Putamen (tissue), 1 donor: Measurements from ENCODE around the gene TMEM14C.

ENCODE experiments used
- DNase-seq: peaks from one replicate; pipeline ENCODE4 v3.0.0-alpha.2; 2016; ENCODE audit warnings: low spot score

Gene TMEM14C

DNA sequence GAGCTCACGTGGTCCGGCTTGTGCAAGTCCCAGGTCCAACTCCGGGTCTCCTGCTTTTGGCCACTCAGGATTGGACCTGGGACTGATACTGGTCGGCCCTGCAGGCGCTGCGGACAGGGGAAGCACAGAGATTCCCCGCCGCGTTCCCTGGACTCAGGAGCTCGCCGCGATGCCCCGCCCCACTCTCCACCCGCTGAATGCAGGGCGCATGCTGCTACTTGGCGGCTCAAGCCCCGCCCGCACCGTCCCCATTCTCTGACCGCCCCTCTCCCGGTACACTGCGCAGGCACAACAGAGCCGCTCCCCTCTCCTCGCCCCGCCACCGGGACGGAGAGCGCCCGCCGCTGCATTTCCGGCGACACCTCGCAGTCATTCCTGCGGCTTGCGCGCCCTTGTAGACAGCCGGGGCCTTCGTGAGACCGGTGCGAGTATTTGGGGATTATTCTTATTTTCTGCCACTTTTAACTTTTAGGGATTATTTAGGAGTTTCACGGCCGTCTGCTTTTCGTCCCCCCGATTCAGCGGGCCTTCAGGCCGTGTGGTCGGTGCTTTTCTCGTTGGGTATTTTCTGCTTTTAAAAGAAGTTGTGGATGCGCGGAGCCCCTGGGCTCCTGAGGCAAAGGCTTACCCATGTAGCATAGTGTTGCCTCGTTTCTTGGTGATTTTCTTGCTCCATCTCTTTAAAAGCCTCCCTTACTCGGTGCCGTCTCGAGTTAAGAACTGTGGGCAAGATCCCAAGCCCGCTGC lies at the start of gene TMEM14C:
Gene TMEM14C (plus strand): TSS at position 251 of the 747 bp plus-strand sequence. CDS start 1,544 bp downstream, outside the sequence.
- peak; percentile 95 for DNase-seq

DNA sequence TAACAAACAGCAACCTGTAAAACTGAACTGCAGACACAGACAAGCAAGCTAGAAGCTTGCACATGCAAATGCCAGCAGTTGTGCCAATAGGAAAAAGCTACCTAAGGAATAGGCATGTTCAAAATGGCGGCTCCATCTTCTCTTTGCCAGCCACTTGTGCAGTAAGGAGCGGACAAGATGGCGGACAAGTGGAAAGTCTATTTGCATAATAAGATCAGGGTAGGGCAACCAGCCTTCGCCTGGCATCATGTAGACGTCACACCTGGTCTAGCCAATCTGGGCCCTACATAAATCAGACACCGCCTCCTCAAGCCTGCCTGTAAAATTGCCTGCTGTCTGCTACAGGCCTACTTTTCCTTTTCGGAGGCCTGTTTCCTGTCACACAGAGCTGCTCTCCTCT lies 46.5 kb upstream of the TMEM14C start:
- DNase-seq: no peak

DNA sequence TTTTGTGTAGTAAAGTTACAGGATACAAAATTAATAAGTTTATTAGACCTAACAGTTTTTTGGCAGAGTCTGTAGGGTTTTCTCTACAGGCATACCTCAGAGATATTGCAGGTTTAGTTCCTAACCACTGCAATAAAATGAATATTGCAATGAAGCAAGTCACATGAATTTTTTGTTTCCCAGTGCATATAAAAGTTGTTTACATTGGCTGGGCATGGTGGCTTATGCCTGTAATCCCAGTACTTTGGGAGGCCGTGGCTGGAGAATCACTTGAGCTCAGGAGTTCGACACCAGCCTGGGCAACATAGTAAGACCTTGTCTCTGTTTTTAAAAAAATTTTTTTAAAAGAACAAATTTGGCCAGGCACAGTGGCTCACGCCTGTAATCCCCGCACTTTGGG lies 44.4 kb upstream of the TMEM14C start:
- DNase-seq: no peak

DNA sequence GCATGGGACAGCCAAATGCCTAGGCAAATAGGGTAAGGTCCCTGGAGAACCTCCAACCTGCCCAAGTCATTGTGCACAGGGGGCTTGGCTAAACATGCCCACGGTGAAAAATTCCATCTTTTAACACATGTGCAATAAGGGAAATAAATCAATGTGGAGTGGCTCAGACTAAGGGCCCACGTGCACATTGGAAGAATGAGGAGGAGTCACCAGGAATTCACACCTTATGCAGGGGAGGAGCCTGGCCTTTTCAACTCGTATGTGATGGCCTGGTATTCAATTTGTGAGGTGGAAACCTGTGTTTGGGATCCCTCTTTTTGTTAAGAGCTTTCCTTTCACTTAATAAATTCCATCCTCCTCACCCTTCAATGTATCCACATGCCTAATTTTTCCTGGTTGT lies 41.1 kb upstream of the TMEM14C start:
- DNase-seq: no peak

DNA sequence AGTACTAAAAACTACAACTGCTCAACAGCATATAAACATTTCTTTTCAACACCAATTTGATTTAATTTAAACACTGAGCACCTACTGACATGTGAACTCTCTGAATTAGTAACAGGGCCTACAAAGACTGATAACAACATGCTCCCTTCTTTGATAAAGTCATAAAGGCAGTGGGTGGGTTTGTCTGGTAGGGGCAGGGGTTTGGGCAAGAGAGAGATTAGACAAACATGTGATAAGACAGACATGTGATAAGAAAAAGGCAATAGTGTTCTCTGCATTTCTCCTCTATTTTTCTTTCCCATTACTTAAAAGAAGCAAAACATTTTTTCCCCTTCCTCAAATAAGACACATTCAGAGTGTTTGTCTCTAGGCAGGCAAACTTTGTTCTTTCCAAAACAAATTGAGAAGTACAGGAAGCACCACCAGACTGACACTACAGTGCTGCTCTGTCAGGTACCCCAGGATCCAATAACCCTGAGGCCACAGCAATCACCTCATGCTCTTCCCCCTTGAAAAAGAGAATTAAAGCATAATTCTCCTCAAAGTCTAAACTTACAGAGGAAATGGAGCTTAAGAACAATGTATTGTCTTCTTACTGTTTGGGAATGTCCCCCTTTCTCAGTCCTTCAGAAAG lies 40.4 kb upstream of the TMEM14C start:
- DNase-seq: no peak

DNA sequence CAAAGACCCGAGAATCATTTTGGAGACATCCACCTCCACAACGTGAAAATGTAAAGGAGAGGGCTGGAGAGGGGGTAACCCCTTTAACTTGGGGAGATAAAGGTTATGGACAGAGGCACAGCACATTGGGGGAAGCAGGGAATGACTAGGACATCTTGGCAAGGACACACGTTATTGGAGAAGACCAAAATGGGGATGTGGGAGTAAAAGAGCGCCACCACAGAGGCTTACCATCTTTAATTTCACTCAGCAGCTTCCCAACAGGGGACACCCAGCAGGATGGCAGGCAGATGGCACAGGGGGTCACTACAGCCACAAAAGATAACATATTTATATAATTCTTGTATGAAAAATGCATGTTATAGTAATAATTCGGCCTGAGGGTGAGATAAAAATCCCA lies 38.3 kb upstream of the TMEM14C start:
- no peak for DNase-seq

DNA sequence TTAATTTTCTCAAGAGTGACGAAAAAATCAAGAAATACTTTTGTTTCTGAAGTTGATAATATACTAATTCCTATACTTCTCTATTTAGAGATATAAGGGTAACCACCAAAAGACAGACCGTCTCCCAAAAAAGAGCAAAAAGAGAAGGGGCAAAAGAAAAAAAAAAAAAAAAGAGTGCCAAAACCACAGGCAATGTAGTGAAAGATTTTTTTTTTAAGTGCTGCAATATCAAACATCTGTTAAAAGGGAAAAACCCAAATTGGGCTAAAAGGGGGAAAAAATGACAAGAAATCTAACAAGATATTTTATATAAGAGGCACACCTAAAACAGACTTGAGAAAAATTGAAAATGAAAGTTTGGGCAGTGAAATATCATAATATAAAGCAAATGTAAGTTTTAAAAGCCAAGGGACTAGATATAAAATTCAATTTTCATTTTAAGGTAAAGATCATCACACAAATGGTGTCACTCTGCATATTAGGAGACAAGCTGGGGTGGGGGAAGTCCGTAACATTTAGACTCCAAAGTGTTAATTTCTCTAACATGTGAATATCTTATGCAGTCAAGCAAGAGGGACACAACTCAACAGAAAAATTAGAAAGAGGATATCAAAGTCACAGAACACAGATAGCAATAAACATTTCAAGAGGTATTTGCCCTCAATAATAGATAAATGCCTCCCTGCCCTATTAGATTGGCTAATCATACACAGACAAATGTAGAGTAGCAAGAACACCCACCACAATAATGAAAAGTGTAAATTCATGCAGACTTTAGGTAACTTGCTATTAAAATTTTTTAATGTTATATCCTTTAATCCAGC lies 37.6 kb upstream of the TMEM14C start:
- DNase-seq: no peak

DNA sequence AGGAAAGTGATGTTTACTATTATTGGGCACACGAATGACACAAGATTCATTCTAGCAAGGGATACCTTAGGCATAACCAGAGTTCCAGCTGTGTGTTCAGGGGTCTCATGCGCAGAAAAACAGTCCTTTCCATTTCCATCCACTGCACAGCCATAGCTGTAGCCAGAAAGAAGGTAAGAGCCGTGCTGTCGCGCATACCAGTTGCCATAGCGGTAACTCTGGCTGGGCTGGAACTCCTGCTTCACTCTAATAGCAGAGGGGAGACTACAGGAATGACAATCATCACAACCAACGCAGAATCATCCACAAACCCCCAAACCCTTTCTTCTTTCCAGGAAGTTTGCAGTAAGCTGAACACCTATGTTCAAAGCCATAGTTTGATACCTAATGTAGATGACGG lies 36.0 kb upstream of the TMEM14C start:
- no peak for DNase-seq

DNA sequence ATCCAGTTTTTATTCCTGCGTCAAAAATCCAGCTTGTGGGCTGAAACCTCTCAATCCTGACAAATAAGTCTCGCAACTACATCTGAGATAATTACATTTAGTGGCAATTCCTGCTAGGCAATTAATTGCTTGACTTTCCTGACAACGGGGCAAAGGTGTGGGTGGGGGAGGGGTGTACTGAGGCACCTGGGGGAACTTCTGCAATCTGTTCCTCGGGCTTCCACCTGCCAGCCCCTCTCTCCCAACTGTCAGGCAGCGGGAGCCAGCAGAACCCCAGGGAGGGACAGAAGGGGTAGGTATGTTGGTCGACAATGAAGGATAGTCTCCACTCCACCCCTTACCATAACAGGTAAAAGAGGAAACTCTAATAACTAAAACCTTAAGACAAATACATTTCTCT lies 35.3 kb upstream of the TMEM14C start:
- DNase-seq: no peak

DNA sequence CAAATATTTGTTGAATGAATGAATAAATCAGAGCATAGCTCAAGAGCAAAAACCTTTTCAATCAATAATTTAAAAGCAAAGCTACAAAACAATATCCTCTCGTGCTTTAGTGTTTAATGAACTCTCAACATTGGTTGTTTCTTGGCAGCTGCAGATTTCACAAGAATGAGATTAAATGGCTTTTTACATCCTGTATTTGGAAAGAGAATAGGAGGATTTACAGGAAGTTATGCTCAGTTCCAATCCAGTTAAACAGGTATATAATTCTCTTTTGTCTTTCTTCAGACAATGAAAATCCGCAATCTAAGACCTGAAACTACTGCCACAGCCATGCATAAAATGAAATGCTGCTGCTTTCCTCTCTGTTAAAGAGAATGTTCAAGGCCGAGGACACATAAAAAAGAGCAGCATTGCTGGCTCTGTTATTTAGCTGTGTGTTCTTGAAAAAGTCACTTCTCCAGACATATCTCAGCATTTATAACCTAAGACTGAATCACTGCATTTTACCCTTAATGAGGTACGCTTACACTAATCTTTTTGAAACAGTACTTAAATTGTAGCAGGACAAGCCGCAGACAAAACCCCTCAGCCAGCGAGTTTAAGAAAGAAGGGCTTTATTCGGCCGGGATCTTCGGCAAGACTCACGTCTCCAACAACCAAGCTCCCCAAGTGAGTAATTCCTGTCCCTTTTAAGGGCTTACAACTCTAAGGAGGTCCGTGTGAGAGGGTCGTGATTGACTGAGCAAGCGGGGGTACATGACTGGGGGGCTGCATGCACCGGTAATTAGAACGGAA lies 32.0 kb upstream of the TMEM14C start:
- DNase-seq: no peak

DNA sequence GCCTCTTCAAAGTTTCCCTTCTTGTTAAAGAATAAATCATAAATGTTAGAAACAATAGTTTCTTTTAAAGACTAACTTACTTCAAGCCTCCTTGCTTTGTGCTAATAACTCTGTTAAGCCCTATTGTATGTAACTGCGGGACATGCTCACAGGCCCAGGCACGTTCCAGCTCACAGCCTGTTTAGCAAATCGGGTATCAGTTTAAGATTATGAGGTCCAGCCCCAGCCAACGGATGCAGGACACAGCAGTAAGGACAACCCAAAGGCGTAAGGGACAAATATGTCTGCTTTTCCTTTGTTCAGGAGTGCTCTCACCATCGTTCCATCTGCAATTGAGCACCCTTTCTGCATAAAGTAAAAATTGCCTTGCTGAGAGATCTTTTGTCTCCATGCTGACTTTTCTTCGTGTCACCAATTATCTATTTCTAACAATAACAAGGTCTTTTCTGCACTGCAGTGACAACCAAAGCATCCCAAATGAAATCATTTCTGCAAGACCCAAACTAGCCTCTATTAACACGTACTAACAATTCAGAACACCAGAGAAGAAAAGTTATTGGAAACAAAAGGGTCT lies 29.8 kb upstream of the TMEM14C start:
- DNase-seq: no peak

DNA sequence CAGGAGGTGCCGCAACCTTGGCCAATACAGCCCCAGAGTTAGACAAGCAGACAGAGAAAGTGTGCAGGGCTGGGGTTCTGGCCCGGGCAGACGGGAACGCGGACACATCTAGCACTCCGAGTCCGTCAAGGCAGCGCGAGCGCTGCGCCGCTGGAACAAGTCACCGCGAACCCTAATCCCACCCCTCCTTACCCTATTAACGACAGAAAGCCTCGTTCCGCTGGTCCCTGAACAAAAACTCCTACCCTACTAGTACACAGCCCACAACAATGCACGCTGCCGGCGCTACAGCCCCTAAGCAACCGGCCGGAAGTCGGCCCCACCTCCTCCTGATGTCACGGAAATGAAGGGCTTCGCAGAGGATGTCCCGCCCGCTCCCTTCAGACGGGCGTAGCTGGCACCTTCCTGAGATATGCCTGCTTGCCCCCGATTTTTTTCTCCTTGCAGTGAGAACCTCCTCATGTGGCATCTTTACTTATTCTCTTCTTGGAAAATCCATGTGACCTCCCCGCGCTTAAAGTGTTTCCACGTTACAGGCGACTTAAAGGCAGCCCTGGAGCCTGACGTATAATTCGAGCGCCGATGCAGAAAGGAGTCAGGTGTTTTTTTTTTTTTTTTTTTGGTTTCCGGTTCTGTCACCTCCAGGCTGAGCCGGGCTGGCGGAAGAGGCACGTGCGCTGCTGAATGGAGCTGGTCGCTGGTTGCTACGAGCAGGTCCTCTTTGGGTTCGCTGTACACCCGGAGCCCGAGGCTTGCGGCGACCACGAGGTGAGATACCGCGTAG lies 28.4 kb upstream of the TMEM14C start, which contains the start of the genes C6orf52 and PAK1IP1:
Gene C6orf52 (minus strand): TSS at position 315 of the 784 bp plus-strand sequence. CDS start 7,066 bp downstream, outside the sequence.
Gene PAK1IP1 (plus strand): TSS at position 671 of the 784 bp plus-strand sequence. CDS start 14 bp downstream, at position 685.
- peak; percentile 95 for DNase-seq

DNA sequence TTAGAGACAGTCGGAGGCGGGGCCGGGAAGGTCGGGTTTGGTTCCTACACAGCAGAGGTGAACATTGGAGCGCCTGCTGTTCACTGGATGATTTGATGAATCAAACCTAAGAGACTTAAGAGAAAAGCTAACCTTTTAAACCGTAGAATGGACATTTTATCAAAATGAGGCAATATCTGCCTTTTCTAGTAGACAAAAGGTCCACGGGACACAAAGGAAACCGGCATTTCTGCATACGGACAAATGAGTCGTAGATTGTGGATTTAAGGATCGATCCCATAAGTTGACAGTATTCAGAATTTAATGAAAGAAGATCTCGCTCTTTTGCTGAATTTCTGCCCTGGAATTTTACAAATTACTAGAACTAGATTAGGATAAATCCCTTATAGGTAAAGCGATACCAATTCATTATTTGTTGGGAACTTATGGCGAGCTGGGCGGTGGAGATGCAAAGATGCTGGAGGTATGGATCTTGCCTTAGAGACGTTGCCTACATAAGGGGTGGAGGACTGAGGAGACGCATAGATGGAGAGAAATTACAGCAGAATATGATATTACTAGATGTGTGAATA lies 27.7 kb upstream of the TMEM14C start:
- no peak for DNase-seq

DNA sequence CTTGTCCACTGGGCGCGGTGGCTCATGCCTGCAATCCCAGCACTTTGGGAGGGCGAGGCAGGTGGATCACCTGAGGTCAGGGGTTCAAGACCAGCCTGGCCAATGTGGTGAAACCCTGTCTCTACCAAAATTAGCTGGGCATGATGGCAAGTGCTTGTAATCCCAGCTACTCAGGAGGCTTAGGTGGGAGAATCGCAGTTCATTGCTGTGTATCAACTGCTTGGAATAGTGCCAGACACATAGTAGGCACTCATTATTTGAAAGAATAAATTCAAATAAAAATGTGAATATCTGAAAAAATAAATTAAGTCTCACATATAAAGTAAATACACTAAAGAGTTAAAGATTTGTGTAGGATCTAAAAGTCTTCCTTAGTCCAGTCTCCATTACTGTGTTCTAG lies 26.2 kb upstream of the TMEM14C start:
- DNase-seq: no peak

DNA sequence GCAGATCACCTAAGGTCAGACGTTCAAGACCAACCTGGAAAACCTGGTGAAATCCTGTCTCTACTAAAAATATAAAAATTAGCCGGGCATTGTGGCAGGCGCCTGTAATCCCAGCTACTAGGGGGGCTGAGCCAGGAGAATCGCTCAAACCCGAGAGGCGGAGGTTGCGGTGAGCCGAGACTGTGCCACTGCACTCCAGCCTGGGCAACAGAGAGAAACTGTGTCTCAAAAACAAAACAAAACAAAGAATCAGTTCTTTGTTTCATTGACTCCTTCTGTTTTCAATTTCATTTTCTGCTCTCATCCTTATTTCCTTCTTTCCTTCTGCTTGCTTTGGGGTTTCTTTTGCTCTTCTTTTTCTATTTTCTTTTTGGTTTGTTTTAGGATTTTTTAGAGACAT lies 8.9 kb upstream of the TMEM14C start:
- DNase-seq: no peak

DNA sequence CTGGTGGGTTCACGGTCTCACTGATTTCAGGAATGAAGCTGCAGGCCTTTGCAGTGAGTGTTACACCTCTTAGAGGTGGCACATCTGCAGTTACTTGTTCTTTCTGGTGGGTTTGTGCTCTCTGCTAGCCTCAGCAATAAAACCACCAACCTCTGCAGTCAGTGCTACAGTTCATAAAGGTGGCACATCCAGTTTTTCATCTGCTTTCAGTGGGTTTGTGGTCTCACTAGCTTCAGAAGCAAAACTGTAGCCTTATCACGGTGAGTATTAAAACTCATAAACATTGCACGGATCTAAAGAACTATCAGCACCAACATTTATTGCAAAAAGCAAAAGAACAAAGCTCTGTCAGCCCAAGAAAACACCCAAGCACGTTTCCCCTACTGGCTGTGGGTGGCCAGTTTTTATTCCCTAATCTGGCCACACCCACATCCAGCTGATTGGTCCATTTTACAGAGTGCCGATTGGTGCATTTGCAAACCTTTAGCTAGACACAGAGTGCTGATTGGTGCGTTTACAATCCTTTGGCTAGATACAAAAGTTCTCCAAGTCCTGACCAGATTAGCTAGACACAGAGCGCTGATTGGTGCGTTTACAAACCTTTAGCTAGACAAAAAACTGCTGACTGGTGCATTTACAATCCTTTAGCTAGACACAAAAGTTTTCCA lies 3.4 kb upstream of the TMEM14C start:
- no peak for DNase-seq

DNA sequence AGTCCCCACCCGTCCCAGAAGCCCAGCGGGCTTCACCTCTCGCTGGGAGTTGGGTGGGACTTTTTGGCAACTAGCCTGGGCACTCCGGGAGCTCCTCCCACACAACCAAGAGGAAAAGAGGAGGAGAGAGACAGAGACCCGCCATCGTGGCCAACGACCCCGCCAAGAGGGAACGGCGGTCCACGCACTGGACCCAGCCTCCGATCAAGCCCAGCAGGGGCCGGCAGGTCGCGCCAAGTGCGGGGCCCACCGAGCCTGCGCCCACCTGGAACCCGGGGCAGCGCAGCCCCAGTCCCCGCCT lies 3.0 kb upstream of the TMEM14C start:
- no peak for DNase-seq

DNA sequence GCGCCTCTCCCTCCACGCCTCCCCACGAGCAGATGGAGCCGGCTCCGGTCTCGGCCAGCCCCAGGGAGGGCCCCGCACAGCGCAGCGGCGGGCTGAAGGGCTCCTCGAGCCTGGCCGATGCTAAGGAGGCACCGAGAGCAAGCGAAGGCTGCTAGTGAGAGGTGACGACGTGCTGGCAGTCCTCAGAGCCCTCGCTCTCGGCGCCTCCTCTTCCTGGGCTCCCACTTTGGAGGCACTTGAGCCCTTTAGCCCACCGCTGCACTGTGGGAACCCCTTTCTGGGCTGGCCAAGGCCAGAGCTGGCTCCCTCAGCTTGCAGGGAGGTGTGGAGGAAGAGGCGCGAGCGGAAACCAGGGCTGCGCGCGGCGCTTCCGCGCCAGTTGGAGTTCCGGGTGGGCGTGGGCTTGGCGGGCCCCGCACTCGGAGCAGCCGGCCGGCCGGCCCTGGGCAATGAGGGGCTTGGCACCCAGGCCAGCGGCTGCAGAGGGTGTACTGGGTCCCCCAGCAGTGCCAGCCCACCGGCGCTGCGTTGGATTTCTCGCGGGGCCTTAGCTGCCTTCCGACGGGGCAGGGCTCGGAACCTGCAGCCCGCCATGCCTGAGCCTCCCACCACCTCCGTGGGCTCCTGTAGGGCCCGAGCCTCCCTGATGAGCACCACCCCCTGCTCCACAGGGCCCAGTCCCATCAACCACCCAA lies 2.5 kb upstream of the TMEM14C start:
- DNase-seq: no peak
